ENCODE data around the gene FAM241A.

- TF ChIP-seq CTCF (IDR thresholded peaks at IDR 0.05) (no peak), POLR2A (IDR thresholded peaks at IDR 0.05) (no peak)
Measured at GRCh38 chr4:112153211-112153791, 8.0 kb downstream of the FAM241A start.

Data from testis (tissue), 2 donors.